Right renal cortex interstitium (tissue), 3 donors: ENCODE measurements around the gene YPEL2. TPM values are rescaled to one million over a fixed set of nuclear protein-coding genes. Genes with fewer than 3 reads are reported as not detected.
"Not testable (repeated sequence)": the region's sequence is repeated elsewhere in the genome, so short reads cannot be mapped to it uniquely, and the experiment has no call there.

Experiments
- DNase-seq, 3 donors: peaks; one replicate each; pipeline ENCODE4 v3.0.0-alpha.2; 2013; ENCODE audit warnings: low read depth in 3 of 3, low spot score in 2 of 3
- polyA plus RNA-seq, 3 donors: library from polyadenylated mRNA; unstranded; fragments of 120-200 nt; gene quantifications; one replicate each; pipeline ENCODE4 v1.2.1, GENCODE V29; 2013; ENCODE audit not compliant: insufficient read length in 3 of 3

Gene YPEL2
- polyA plus RNA-seq, result 10 to 100 TPM; 34.1 to 35.6 (median 34.5) TPM

GRCh38 chr17:59331129-59331928, at the start of gene YPEL2:
Gene YPEL2 (plus strand): TSS chr17:59331655. CDS start chr17:59353410, 21,755 bp downstream.
- DNase-seq, result peak; percentile 68 to 86 (median 86)

- no peak for DNase-seq
These were observed 47.1 kb upstream of the YPEL2 start for GRCh38 chr17:59284317-59284716.

- DNase-seq, result no peak
These were observed 44.0 kb upstream of the YPEL2 start for GRCh38 chr17:59287452-59287851.

- no peak for DNase-seq
These were observed 43.6 kb upstream of the YPEL2 start for GRCh38 chr17:59287891-59288290.

- DNase-seq, result no peak
These were observed 41.5 kb upstream of the YPEL2 start for GRCh38 chr17:59289981-59290301.

- not testable (repeated sequence) for DNase-seq
These were observed 41.0 kb upstream of the YPEL2 start for GRCh38 chr17:59290302-59290998.

- DNase-seq, result no peak
These were observed 39.3 kb upstream of the YPEL2 start for GRCh38 chr17:59292174-59292523.

- no peak for DNase-seq
These were observed 35.3 kb upstream of the YPEL2 start for GRCh38 chr17:59296190-59296589.

GRCh38 chr17:59298521-59298920, 32.9 kb upstream of the YPEL2 start:
- DNase-seq, result no peak

GRCh38 chr17:59299400-59300092, 31.9 kb upstream of the YPEL2 start:
- DNase-seq, result no peak

GRCh38 chr17:59300941-59301340, 30.5 kb upstream of the YPEL2 start:
- DNase-seq, result no peak

GRCh38 chr17:59304811-59305210, 26.6 kb upstream of the YPEL2 start:
- no peak for DNase-seq

GRCh38 chr17:59310263-59310920, 21.1 kb upstream of the YPEL2 start:
- no peak for DNase-seq

- no peak for DNase-seq
These were observed 20.4 kb upstream of the YPEL2 start for GRCh38 chr17:59311051-59311468.

- DNase-seq, result not testable (repeated sequence)
These were observed 19.9 kb upstream of the YPEL2 start for GRCh38 chr17:59311521-59311920.

GRCh38 chr17:59315866-59316265, 15.6 kb upstream of the YPEL2 start:
- no peak for DNase-seq

- no peak for DNase-seq
These were observed 4.1 kb upstream of the YPEL2 start for GRCh38 chr17:59327121-59327980.

GRCh38 chr17:59327981-59328290, 3.5 kb upstream of the YPEL2 start:
- no peak for DNase-seq

- DNase-seq, result no peak
These were observed 2.9 kb upstream of the YPEL2 start for GRCh38 chr17:59328601-59329000.
